ENCODE results near the gene SH3RF3.

GRCh38 chr2:109421101-109421500 lies 292.1 kb downstream of the SH3RF3 start:
- TF ChIP-seq CBX5 (IDR thresholded peaks at IDR 0.05; ENCODE audit: low read depth) (no peak), KDM1A (IDR thresholded peaks at IDR 0.05; ENCODE audit: borderline replicate concordance) (no peak), ZBED1 (IDR thresholded peaks at IDR 0.05; ENCODE audit: borderline replicate concordance) (no peak), SREBF1 (IDR thresholded peaks at IDR 0.05; ENCODE audit: low read length) (no peak), POLR2A (IDR thresholded peaks at IDR 0.05; ENCODE audit: low read depth, low read length) (no peak), ASH2L (IDR thresholded peaks at IDR 0.05; ENCODE audit: borderline replicate concordance, low read depth) (no peak), EZH2 (IDR thresholded peaks at IDR 0.05; ENCODE audit: borderline replicate concordance, control insufficient read depth, low read depth, low read length) (no peak), CEBPZ (IDR thresholded peaks at IDR 0.05; ENCODE audit: low read depth, low read length) (no peak), POLR2AphosphoS5 (IDR thresholded peaks at IDR 0.05; ENCODE audit: low read length) (no peak), YY1 (IDR thresholded peaks at IDR 0.05; ENCODE audit: low read depth, low read length) (no peak), FOXK2 (IDR thresholded peaks at IDR 0.05) (no peak)
- TF ChIP-seq, protein P1, sequence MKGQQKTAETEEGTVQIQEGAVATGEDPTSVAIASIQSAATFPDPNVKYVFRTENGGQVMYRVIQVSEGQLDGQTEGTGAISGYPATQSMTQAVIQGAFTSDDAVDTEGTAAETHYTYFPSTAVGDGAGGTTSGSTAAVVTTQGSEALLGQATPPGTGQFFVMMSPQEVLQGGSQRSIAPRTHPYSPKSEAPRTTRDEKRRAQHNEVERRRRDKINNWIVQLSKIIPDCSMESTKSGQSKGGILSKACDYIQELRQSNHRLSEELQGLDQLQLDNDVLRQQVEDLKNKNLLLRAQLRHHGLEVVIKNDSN (IDR thresholded peaks at IDR 0.05; ENCODE audit: borderline replicate concordance, extremely low read length, insufficient read depth, low read depth, low read length): no peak
- TF ChIP-seq, protein P2, sequence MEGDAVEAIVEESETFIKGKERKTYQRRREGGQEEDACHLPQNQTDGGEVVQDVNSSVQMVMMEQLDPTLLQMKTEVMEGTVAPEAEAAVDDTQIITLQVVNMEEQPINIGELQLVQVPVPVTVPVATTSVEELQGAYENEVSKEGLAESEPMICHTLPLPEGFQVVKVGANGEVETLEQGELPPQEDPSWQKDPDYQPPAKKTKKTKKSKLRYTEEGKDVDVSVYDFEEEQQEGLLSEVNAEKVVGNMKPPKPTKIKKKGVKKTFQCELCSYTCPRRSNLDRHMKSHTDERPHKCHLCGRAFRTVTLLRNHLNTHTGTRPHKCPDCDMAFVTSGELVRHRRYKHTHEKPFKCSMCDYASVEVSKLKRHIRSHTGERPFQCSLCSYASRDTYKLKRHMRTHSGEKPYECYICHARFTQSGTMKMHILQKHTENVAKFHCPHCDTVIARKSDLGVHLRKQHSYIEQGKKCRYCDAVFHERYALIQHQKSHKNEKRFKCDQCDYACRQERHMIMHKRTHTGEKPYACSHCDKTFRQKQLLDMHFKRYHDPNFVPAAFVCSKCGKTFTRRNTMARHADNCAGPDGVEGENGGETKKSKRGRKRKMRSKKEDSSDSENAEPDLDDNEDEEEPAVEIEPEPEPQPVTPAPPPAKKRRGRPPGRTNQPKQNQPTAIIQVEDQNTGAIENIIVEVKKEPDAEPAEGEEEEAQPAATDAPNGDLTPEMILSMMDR (IDR thresholded peaks at IDR 0.05 in 2 of 3, conservative IDR thresholded peaks at IDR 0.05 in 1 of 3; ENCODE audit: control insufficient read depth in 2 of 3, extremely low read depth in 1 of 3, insufficient read depth in 1 of 3, low read depth in 3 of 3, low read length in 3 of 3): no peak
- TF ChIP-seq, protein P3, sequence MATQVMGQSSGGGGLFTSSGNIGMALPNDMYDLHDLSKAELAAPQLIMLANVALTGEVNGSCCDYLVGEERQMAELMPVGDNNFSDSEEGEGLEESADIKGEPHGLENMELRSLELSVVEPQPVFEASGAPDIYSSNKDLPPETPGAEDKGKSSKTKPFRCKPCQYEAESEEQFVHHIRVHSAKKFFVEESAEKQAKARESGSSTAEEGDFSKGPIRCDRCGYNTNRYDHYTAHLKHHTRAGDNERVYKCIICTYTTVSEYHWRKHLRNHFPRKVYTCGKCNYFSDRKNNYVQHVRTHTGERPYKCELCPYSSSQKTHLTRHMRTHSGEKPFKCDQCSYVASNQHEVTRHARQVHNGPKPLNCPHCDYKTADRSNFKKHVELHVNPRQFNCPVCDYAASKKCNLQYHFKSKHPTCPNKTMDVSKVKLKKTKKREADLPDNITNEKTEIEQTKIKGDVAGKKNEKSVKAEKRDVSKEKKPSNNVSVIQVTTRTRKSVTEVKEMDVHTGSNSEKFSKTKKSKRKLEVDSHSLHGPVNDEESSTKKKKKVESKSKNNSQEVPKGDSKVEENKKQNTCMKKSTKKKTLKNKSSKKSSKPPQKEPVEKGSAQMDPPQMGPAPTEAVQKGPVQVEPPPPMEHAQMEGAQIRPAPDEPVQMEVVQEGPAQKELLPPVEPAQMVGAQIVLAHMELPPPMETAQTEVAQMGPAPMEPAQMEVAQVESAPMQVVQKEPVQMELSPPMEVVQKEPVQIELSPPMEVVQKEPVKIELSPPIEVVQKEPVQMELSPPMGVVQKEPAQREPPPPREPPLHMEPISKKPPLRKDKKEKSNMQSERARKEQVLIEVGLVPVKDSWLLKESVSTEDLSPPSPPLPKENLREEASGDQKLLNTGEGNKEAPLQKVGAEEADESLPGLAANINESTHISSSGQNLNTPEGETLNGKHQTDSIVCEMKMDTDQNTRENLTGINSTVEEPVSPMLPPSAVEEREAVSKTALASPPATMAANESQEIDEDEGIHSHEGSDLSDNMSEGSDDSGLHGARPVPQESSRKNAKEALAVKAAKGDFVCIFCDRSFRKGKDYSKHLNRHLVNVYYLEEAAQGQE (IDR thresholded peaks at IDR 0.05; ENCODE audit: low read depth, low read length): no peak

Measured in GM12878 (cell line).